HepG2 (cell line): ENCODE measurements around the gene EIF1. TPM values are rescaled to one million over a fixed set of nuclear protein-coding genes. Genes with fewer than 3 reads are reported as not detected.
A peak's percentile ranks its signal among the peaks of the same experiment; 100 is the strongest.

Source experiments
- CREB1 ChIP-seq, 2 experiments: fragments of 450-650 bp in 1 of 2; IDR thresholded peaks; 2 replicates each; pipeline ENCODE4 v1.6.1; 2016 to 2017; ENCODE audit warnings: control low read depth in 1 of 2, mild to moderate bottlenecking in 1 of 2, missing compliant biosample characterization in 1 of 2, missing genetic modification characterization in 1 of 2
- DNMT1 ChIP-seq: sonication (generic); formaldehyde crosslinking; IDR thresholded peaks from 2 replicates; pipeline ENCODE4 v1.5.1; 2020; ENCODE audit warnings: mild to moderate bottlenecking, missing genetic modification reagents
- MAZ ChIP-seq, 2 experiments: sonication (generic) in 1 of 2; formaldehyde crosslinking in 1 of 2; IDR thresholded peaks; 2 replicates each; pipeline versions ENCODE4 v1.5.0 to v1.6.1; 2012 to 2020; ENCODE audit warnings: low read depth in 2 of 2, mild to moderate bottlenecking in 2 of 2, borderline replicate concordance in 1 of 2, improper control_type of control experiment in 1 of 2, low read length in 1 of 2, missing genetic modification reagents in 1 of 2, moderate library complexity in 1 of 2
- SALL1 ChIP-seq: sonication (generic); formaldehyde crosslinking; IDR thresholded peaks from 2 replicates; pipeline ENCODE4 v1.8.0; 2022; ENCODE audit warnings: mild to moderate bottlenecking, missing genetic modification reagents
- TEF ChIP-seq: sonication (generic); formaldehyde crosslinking; IDR thresholded peaks from 2 replicates; pipeline ENCODE4 v1.5.0; 2020; ENCODE audit warnings: missing genetic modification reagents
- TFE3 ChIP-seq: IDR thresholded peaks from 2 replicates; pipeline ENCODE4 v1.6.1; 2016
- ZBED4 ChIP-seq: sonication (generic); formaldehyde crosslinking; IDR thresholded peaks from 2 replicates; pipeline ENCODE4 v1.4.0; 2020; ENCODE audit warnings: missing genetic modification reagents, borderline replicate concordance
- ZBTB34 ChIP-seq: sonication (generic); formaldehyde crosslinking; IDR thresholded peaks from 2 replicates; pipeline ENCODE4 v1.8.0; 2022; ENCODE audit warnings: mild to moderate bottlenecking, missing genetic modification reagents
- ZBTB43 ChIP-seq: sonication (generic); formaldehyde crosslinking; conservative IDR thresholded peaks from 2 replicates; pipeline ENCODE4 v1.4.0; 2020; ENCODE audit warnings: missing genetic modification reagents
- ZBTB8A ChIP-seq: sonication (generic); formaldehyde crosslinking; IDR thresholded peaks from 2 replicates; pipeline ENCODE4 v1.4.0; 2020; ENCODE audit warnings: mild to moderate bottlenecking, low read depth, missing genetic modification reagents, borderline replicate concordance
- ZNF557 ChIP-seq: sonication (generic); formaldehyde crosslinking; IDR thresholded peaks from 2 replicates; pipeline ENCODE4 v1.4.0; 2020; ENCODE audit warnings: missing genetic modification reagents
- ZNF678 ChIP-seq: sonication (generic); formaldehyde crosslinking; IDR thresholded peaks from 2 replicates; pipeline ENCODE4 v1.4.0; 2020; ENCODE audit warnings: mild to moderate bottlenecking, missing genetic modification reagents
- ZNF746 ChIP-seq: sonication (generic); formaldehyde crosslinking; IDR thresholded peaks from 2 replicates; pipeline ENCODE4 v1.8.0; 2022; ENCODE audit warnings: mild to moderate bottlenecking, missing genetic modification reagents
- polyA plus RNA-seq, 8 experiments: library from polyadenylated mRNA; depleted of rRNA in 3 of 8; stranded (reverse) in 7 of 8; unstranded in 1 of 8; fragments of >200 nt; fragmentation: Illumina TruSeq in 4 of 8; extraction: Trizol in 4 of 8; gene quantifications; 2 replicates each; pipeline versions ENCODE4 v1.2.1 to v1.2.3, GENCODE V29; 2011 to 2016; ENCODE audit warnings: low read depth in 4 of 8, missing spikeins in 1 of 8, mixed read lengths in 1 of 8; ENCODE audit not compliant: insufficient read depth in 1 of 8
- total RNA-seq, 5 experiments: library from RNA; depleted of rRNA; stranded (reverse); fragments of >200 nt; fragmentation: Illumina TruSeq; extraction: Trizol; gene quantifications; 2 replicates each; pipeline ENCODE4 v1.2.3, GENCODE V29; 2016; ENCODE audit warnings: low read depth in 1 of 5

Gene EIF1
- total and polyA plus RNA-seq, 2 of the 13 experiments (the other 11 are each of a cell fraction or from before 2014, with no cell fraction given) = 147 to 517 TPM

GRCh38 chr17:41667280-41668041 is 21.2 kb upstream of the EIF1 start (continued):
- TF ChIP-seq TEF (no peak), ZBTB43 (no peak), ZBTB8A (CRISPR knock-in tag) (no peak), ZNF678 (CRISPR knock-in tag) (no peak), ZNF746 (CRISPR knock-in tag) (no peak), ZBTB34 (CRISPR knock-in tag) (no peak), MAZ (IDR thresholded peaks at IDR 0.05; ENCODE audit: borderline replicate concordance, low read depth, low read length) (no peak), MAZ (CRISPR knock-in tag; IDR thresholded peaks at IDR 0.05; ENCODE audit: low read depth) (no peak), TFE3 (CRISPR knock-in tag) (no peak), ZNF557 (no peak), SALL1 (CRISPR knock-in tag) (peak; percentile 50), ZBED4 (CRISPR knock-in tag) (peak; percentile 29; the same call in 1 of the 2 replicates), CREB1 (IDR thresholded peaks at IDR 0.05) (no peak), CREB1 (CRISPR knock-in tag; IDR thresholded peaks at IDR 0.05) (no peak), DNMT1 (no peak)
